HL-60 (cell line): Measurements from ENCODE around the gene CANX.
"Not testable (repeated sequence)": the region's sequence is repeated elsewhere in the genome, so short reads cannot be mapped to it uniquely, and the experiment has no call there.

Experiments used
- CTCF ChIP-seq: IDR thresholded peaks from one replicate; pipeline ENCODE4 v1.5.1; 2011; ENCODE audit warnings: low read length, control low read depth, inconsistent platforms; ENCODE audit not compliant: insufficient read depth
- GABPA ChIP-seq: IDR thresholded peaks from 2 replicates; pipeline ENCODE4 v1.6.1; 2012; ENCODE audit warnings: low read depth
- POLR2AphosphoS5 ChIP-seq: IDR thresholded peaks from 2 replicates; pipeline ENCODE4 v1.6.1; 2012; ENCODE audit warnings: low read depth

- not testable (repeated sequence) for TF ChIP-seq GABPA, CTCF, POLR2AphosphoS5
Measured at GRCh38 chr5:179657302-179658178, 41.2 kb upstream of the CANX start.
